Thyroid gland (tissue), 4 donors: ENCODE data around the gene MARVELD2.

Experiments used
- POLR2A ChIP-seq, 2 donors: fragments of 450-650 bp; IDR thresholded peaks; one replicate each; pipeline ENCODE4 v1.6.1; 2017; ENCODE audit warnings: antibody characterized with exemption in 2 of 2, mild to moderate bottlenecking in 2 of 2, moderate library complexity in 1 of 2
- TF ChIP-seq, protein P1 (sequence below), 6 experiments: fragments of 200-600 bp in 3 of 6; fragments of 450-650 bp in 3 of 6; sonication (generic) in 3 of 6; IDR thresholded peaks; one replicate each; pipeline ENCODE4 v1.5.1; 2016 to 2019; ENCODE audit warnings: antibody characterized with exemption in 6 of 6, mild to moderate bottlenecking in 2 of 6, inconsistent platforms in 1 of 6, moderate library complexity in 1 of 6

DNA sequence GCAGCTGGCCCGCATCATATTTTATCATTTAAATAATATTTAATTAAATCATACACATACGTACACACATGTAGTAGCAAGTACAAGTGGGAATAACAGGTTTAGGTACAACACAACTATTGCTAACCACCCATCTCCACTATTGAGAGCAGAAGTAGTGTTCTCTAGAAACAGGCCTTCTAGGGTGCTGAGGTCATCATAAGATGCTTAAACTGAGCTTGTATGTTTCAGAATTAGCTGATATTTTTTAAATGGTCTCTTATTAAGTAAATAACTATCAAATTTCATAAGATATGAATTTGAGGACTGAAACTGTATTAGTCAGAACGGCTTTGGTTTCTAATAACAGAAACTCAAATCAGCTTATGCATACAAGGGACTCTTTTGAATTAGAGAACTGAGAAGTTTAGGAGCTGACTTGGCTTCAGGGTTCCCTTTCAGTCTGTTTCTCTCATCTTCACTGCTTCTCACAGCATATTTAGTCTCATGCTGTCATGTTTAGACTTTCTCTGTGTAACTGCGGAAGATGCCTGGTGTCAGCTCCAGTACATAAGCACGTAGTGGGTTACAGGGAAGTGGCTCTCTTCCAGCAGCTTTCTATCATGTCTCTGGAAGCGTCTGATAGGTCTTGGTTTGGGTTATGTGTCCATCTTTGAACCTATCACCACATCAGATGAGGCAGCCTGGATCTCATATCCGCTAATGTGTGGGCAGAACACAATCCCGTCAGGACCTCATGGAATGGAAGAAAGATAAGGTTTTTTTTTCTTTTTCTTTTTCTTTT, 52.7 kb downstream of the MARVELD2 start:
- TF ChIP-seq, protein P1, sequence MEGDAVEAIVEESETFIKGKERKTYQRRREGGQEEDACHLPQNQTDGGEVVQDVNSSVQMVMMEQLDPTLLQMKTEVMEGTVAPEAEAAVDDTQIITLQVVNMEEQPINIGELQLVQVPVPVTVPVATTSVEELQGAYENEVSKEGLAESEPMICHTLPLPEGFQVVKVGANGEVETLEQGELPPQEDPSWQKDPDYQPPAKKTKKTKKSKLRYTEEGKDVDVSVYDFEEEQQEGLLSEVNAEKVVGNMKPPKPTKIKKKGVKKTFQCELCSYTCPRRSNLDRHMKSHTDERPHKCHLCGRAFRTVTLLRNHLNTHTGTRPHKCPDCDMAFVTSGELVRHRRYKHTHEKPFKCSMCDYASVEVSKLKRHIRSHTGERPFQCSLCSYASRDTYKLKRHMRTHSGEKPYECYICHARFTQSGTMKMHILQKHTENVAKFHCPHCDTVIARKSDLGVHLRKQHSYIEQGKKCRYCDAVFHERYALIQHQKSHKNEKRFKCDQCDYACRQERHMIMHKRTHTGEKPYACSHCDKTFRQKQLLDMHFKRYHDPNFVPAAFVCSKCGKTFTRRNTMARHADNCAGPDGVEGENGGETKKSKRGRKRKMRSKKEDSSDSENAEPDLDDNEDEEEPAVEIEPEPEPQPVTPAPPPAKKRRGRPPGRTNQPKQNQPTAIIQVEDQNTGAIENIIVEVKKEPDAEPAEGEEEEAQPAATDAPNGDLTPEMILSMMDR (IDR thresholded peaks at IDR 0.05) = no peak
- TF ChIP-seq POLR2A (IDR thresholded peaks at IDR 0.05) = no peak
